Uterus (tissue), 4 donors: ENCODE results near the gene BHLHA9. TPM values are rescaled to one million over a fixed set of nuclear protein-coding genes. Genes with fewer than 3 reads are reported as not detected.

ENCODE experiments used
- DNase-seq, 2 donors: peaks; one replicate each; pipeline ENCODE4 v3.0.0-alpha.2; 2019 to 2020
- H3K27ac ChIP-seq, 2 donors: fragments of 200-600 bp; sonication (generic); 1 replicate in 1 of 2; 2 replicates in 1 of 2; pipeline ENCODE4 v1.5.1; 2016 to 2018
- H3K27me3 ChIP-seq, 2 donors: fragments of 200-600 bp; sonication (generic); one replicate each; pipeline ENCODE4 v1.5.1; 2018 to 2019; ENCODE audit warnings: control low read depth in 1 of 2
- H3K36me3 ChIP-seq, 2 donors: fragments of 200-600 bp; sonication (generic); one replicate each; pipeline ENCODE4 v1.5.1; 2019; ENCODE audit warnings: control low read depth in 1 of 2
- H3K4me1 ChIP-seq, 2 donors: fragments of 200-600 bp; sonication (generic); one replicate each; pipeline ENCODE4 v1.5.1; 2018 to 2019; ENCODE audit warnings: control low read depth in 1 of 2
- H3K4me3 ChIP-seq, 2 donors: fragments of 200-600 bp; sonication (generic); 1 replicate in 1 of 2; 2 replicates in 1 of 2; pipeline ENCODE4 v1.5.1; 2018 to 2019; ENCODE audit warnings: mild to moderate bottlenecking in 1 of 2
- H3K9me3 ChIP-seq, 2 donors: fragments of 200-600 bp; sonication (generic); one replicate each; pipeline ENCODE4 v1.5.1; 2019; ENCODE audit warnings: control low read depth in 1 of 2
- CTCF ChIP-seq, 4 experiments: fragments of 200-600 bp in 2 of 4; fragments of 450-650 bp in 2 of 4; sonication (generic) in 2 of 4; IDR thresholded peaks; one replicate each; pipeline ENCODE4 v1.5.1; 2016 to 2019; ENCODE audit warnings: antibody characterized with exemption in 4 of 4, mild to moderate bottlenecking in 2 of 4, moderate library complexity in 1 of 4
- POLR2A ChIP-seq, 2 donors: fragments of 450-650 bp; IDR thresholded peaks; one replicate each; pipeline ENCODE4 v1.6.1; 2016; ENCODE audit warnings: antibody characterized with exemption in 2 of 2, mild to moderate bottlenecking in 1 of 2, moderate library complexity in 1 of 2
- intact Hi-C: fragments of 100-400 bp; cut with DNase I; formaldehyde crosslinking; loops from one replicate; pipeline ENCODE4 v1.15.1; 2023; ENCODE audit warnings: low total_unique reads
- total RNA-seq, 4 donors: library from RNA; depleted of rRNA in 3 of 4; stranded (reverse); fragments of >200 nt in 3 of 4; gene quantifications; one replicate each; pipeline versions ENCODE4 v1.1.0 to v1.2.4, GENCODE V29; 2014 to 2023
- donor health status: DM: yes; HTN: yes; CAD: no.

BHLHA9 gene
- total RNA-seq, 4 donors from 2014 or later = not detected

- Histone ChIP-seq H3K27ac (peak overlapping the region; percentile 5 to 29), H3K27me3 (peaks cover 4 to 13% of the 10 kb centered on the region in 2 donors), H3K9me3 (no peaks in the 10 kb centered on the region), H3K36me3 (no peaks in the 10 kb centered on the region), H3K4me1 (peaks cover 0 to 22% of the 10 kb centered on the region in 2 donors), H3K4me3 (peak overlapping the region; percentile 18 to 38)
- intact Hi-C loops = no loop called here
- no peak for TF ChIP-seq POLR2A (IDR thresholded peaks at IDR 0.05)
- TF ChIP-seq CTCF (IDR thresholded peaks at IDR 0.05) = no peak
- no peak for DNase-seq
Measured at GRCh38 chr17:1229900-1230501, 40.2 kb upstream of the BHLHA9 start.

GRCh38 chr17:1231456-1231855 is 38.8 kb upstream of the BHLHA9 start:
- TF ChIP-seq POLR2A (IDR thresholded peaks at IDR 0.05) = no peak
- TF ChIP-seq CTCF (IDR thresholded peaks at IDR 0.05) = no peak
- intact Hi-C loops = no loop called here
- H3K9me3 ChIP-seq = no peaks in the 10 kb centered on the region
- H3K27me3 ChIP-seq = peaks cover 4 to 13% of the 10 kb centered on the region in 2 donors
- no peak overlapping the region for H3K4me3 ChIP-seq
- peak in 1 of 2 donors; percentile 36 for DNase-seq
- no peak overlapping the region for H3K27ac ChIP-seq
- H3K36me3 ChIP-seq = no peaks in the 10 kb centered on the region
- H3K4me1 ChIP-seq = peaks cover 0 to 22% of the 10 kb centered on the region in 2 donors

- no peaks in the 10 kb centered on the region for H3K36me3 ChIP-seq
- no peaks in the 10 kb centered on the region for H3K9me3 ChIP-seq
- H3K4me1 ChIP-seq = peaks cover 0 to 22% of the 10 kb centered on the region in 2 donors
- intact Hi-C loops = no loop called here
- TF ChIP-seq POLR2A (IDR thresholded peaks at IDR 0.05) (no peak), CTCF (IDR thresholded peaks at IDR 0.05) (no peak)
- no peak overlapping the region for H3K4me3 ChIP-seq
- no peak overlapping the region for H3K27ac ChIP-seq
- no peak for DNase-seq
- peaks cover 4 to 13% of the 10 kb centered on the region in 2 donors for H3K27me3 ChIP-seq
Measured at GRCh38 chr17:1232331-1232730, 37.9 kb upstream of the BHLHA9 start.

- Histone ChIP-seq H3K27me3 (peaks cover 4 to 13% of the 10 kb centered on the region in 2 donors), H3K4me3 (no peak overlapping the region), H3K9me3 (no peaks in the 10 kb centered on the region), H3K36me3 (no peaks in the 10 kb centered on the region), H3K4me1 (peaks cover 0 to 22% of the 10 kb centered on the region in 2 donors), H3K27ac (no peak overlapping the region)
- intact Hi-C loops = no loop called here
- no peak for DNase-seq
- TF ChIP-seq CTCF (IDR thresholded peaks at IDR 0.05) (no peak), POLR2A (IDR thresholded peaks at IDR 0.05) (no peak)
Measured at GRCh38 chr17:1232786-1233185, 37.5 kb upstream of the BHLHA9 start.

GRCh38 chr17:1234455-1234854 is 35.8 kb upstream of the BHLHA9 start:
- DNase-seq = no peak
- no peaks in the 10 kb centered on the region for H3K36me3 ChIP-seq
- H3K27me3 ChIP-seq = peaks cover 4 to 13% of the 10 kb centered on the region in 2 donors
- no peak overlapping the region for H3K4me3 ChIP-seq
- H3K27ac ChIP-seq = no peak overlapping the region
- peaks cover 0 to 9% of the 10 kb centered on the region in 2 donors for H3K4me1 ChIP-seq
- intact Hi-C loops = no loop called here
- H3K9me3 ChIP-seq = no peaks in the 10 kb centered on the region
- TF ChIP-seq POLR2A (IDR thresholded peaks at IDR 0.05) (no peak), CTCF (IDR thresholded peaks at IDR 0.05) (no peak)
